Femur (tissue), 1 donor: ENCODE measurements around the gene LRP1B.

Experiments
- DNase-seq: peaks from one replicate; pipeline ENCODE4 v3.0.0-alpha.2; 2017

The LRP1B gene

DNA sequence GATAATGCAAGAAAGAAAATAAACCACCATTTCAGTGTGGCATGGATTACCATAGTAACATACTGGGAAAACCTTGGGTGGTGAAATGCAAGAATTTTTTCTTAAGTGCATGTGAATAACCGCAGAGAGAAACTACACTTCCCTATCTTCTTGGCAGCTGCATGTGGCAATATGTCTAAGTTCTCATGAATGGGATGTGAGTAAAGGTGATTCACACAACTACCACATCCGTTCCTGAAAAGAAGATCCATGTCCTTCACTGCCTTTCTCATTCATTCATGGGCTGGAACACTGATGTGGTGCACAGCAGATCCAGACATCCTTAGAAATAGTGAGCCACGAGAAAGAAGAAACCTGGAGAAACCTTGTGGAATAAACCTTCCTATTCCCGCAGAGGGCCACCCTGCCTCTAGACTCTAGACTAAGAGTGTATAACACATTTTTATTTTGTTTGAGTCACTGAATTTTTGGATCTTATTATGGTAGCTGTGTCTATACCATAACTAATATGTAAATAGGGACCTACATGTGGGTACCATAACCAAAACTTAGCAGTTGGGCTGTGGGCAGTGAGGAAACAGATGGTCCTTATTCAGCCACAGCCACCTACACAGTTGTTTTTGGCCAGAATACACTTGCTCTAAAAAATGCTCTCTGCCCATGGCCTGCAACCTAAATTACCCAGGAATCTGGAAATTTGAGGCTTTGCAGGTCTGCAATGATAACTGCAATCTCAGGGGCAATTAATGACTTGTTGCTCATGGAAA is 573.3 kb downstream of the LRP1B start:
- no peak for DNase-seq

DNA sequence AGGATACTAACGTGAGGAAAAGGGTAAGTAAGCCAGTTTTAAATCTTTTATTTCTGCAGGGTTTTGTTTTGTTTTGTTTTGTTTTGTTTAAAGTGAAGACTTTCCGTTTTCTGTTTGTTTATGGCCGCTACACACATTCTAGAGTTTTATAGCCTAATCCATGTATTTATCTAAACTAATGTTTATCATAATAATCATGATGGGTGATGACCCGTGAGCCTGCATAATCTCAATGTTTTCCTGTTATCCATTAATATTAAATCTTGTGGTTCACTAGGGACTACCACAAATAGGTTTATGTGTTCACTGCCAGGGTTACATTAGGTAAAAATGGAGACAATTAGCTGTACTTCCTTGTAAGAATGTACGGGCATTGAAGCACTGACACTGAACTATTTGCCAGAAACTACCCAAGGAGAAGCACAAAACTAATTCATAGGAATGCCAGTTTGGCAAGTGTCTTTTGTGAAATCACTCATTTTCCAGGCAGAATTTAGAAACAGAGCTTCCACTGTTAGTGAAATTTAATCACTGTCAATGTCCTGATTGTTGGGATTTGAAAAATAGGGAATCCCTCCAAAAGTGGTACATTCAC is 574.8 kb downstream of the LRP1B start:
- no peak for DNase-seq

DNA sequence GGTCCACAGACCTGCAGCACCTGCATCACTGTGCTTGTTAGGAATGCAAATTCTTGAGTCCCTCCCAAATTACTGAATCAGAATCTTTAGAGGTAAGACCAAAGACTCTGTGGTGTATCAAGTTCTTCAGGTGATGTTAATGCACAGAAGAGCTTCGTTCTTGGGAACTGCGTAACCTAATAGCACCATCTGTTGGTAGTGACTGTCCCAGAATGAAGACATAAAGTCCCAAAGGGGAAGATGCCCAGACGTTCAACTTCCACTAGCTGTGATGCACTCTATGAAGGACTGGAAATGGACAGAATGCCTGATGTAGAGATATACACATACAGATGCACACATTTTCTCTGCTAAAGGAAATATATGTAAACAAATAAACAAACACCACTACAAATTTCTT is 576.0 kb downstream of the LRP1B start:
- DNase-seq: no peak

DNA sequence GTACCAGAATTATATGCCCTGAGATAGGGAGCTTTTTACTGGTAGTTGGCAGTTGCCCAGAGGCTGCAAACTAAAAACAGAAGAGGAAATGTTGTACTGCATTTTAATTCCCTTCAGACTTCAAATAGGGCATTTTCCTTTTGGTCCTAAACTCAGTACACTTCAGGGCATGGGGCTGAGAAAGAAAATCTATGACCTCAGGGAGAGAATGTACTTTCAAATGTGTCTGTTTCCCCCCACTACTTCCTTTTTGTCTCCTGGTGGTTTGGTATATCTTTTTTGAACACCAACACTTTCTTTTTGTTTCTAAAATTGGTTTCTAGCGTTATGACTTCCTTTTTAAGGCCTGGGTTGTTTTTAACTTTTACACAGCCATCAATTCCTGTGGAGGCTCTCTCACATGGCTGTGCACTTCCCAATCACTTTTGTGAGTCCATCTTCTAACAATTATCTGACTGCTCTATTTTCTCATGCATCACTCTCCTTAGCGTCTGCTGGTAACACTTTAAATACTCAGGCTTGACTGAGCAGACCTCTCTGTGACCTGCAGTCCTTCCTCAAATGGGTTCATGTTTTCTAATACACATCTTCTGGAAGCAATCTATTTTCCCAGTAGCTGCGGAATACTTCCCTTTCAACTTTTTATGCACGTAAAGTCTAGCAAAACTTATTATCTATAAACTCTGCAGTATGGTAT is 596.0 kb downstream of the LRP1B start:
- DNase-seq: no peak

DNA sequence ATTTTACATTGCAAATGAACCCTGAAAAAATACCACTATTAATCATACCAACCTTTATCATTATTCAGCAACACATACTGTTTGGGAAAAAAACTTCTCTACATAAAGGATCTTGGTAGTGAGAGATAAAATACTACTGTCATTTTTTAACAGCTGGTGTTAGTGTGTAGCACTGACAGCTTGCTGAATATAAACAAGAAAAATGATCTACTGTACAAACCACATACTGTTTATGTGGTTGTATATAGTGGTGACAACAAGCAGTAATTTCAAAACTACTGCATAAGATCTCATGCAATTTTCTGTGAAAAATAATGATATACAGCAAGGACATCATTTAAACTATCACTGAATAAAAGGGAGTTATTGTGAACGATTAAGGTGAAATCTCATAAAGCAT is 601.2 kb downstream of the LRP1B start:
- DNase-seq: no peak

DNA sequence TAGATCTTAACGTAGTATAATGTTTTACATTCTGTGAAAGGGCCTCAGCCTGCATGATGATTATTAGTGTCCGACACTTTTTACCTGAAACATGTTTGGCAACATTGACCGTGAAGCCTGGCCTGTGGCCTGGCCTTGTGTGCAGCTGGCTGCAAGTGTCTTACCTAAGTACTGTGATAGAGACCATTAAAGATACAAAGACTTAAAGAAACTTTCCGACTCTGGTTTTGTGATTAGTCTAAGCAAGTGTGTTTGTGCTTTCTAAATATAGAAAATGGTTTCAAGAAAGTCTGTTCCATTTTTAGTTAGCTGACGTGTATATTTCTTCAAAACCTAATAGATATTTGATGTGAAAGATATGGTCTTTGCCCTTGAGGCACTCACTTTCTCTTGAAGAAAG is 601.8 kb downstream of the LRP1B start:
- DNase-seq: no peak

DNA sequence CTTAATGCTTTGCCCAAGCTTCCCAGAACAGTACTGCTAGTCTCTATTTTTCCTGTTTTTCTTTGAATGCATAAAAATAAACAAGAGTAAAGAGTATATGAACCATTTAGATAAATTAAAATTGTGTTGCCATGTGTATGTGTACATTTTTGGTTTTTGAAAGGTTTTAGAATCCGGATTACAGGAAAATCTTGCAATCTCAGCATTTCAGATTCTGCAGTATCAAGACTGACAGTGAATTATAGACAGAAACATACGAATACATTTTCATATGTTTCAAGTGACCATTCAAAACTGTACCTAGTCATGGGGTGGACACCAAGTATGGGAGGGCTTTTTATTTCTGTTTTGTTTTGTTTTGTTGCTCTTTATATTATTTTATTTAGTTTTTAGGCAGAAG is 604.1 kb downstream of the LRP1B start:
- no peak for DNase-seq

DNA sequence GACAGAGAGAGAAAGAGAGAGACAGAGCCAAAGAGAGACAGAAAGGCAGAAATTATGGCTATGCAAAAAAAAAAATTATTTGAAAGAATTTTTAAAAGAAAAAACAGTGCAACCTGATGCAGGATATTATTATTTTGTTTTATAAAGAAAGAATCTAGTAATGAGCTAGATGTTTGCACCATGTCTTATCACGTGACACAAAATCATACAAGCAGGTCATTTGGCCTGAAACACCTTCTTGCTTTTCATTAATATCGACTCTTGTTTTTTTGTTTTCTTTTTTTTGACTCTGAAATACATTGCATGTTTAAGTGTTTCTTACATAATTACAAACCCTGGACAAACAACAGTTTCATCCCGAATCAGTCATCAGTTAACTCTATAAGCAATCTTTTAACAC is 606.0 kb downstream of the LRP1B start:
- DNase-seq: no peak

DNA sequence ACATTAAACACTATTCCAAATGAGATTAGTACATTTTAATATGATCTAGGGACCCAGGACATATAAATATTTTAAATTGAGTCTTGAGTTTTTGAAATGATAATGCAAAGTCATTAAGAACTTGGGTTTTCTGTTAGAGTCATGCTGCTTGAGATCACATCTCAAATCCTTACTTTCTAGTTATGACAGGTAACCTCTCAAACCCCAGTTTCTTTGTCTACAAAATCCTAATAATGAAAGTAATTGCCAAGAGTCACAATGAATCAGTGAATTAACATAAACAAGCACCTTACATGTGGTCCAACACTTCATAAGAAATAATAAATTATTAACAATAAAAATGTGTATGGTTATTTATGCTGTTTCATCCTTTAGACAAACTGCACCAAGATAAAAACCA is 607.6 kb downstream of the LRP1B start:
- no peak for DNase-seq

DNA sequence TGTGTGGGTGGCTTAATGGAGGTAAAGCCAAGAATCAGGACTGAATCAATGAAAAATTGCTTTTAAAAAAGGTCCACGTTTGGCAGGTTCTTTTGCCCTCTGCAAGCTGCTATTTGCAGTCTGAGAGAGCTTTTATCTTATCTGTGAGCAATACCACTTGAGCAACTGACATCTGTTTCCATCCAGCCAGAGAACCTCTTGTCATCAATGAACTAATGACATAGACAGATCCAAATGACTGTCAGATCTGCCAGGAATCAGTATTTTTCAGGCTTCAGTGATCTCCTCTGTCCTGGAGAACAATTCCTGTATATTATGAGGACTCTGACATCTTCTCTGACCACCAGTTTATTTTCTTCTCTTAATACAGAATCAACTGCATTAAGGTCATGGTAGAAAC is 608.1 kb downstream of the LRP1B start:
- no peak for DNase-seq

DNA sequence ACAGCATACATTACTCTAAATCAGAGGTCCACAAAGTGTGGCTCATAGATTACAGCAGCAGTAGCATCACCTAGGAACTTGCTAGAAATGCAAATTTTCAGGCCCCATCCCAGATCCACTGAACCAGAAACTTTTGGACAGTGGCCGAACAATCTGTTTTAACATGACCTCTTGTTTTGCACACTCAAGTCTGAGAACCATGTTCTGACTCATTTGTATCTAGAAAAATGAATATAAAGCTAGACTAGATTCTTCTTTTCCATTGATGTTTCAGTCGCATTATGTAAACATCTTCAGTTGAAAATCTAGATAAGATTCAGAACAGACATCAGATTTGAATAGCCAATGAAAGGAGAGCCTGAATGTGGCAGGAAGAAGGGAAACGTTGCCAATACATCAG is 608.8 kb downstream of the LRP1B start:
- DNase-seq: no peak

DNA sequence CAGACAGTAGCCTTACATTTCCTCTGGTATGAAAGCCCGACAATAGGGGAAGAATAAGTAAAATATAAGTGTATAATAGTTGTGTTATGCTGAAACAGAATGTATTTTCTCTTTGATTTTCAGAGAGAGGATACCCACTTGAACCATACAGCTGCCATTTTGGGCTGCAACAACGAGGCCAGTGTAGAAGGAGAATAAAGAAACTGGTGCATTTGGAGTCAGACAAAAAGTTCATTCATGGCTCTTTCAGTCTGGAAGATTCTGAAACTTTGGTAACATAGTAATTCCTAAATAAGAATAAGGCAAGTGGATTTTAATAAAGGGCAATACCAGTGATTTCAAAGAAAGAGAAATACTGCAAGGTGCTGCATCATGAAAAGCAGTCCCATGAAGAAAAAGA is 610.9 kb downstream of the LRP1B start:
- no peak for DNase-seq

DNA sequence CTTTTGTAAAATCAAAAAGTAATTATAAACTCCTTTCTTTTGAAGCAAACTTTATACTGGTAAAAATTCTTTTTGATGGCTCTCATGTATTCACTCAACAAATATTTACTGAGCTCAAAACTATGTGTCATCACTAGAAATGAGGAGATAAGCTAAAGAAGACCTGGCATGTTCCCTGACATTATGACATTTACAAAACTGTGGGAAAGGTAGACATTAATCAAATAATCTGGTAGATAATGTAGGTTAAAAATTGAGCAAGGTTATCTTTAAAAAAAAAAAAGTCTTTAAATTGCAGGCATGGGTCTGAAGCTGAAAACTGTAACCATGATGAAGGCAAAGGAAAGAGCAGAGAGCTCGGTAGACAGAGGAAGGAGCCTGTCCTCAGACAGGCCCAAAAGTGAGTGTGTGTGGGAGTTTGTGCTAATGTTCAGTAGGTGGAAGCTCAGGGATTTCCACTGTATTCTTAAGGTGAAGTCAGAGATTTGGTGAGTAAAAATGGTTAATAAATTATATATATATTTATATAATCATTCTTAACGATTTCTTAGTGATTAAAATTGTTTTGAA is 612.9 kb downstream of the LRP1B start:
- DNase-seq: no peak

DNA sequence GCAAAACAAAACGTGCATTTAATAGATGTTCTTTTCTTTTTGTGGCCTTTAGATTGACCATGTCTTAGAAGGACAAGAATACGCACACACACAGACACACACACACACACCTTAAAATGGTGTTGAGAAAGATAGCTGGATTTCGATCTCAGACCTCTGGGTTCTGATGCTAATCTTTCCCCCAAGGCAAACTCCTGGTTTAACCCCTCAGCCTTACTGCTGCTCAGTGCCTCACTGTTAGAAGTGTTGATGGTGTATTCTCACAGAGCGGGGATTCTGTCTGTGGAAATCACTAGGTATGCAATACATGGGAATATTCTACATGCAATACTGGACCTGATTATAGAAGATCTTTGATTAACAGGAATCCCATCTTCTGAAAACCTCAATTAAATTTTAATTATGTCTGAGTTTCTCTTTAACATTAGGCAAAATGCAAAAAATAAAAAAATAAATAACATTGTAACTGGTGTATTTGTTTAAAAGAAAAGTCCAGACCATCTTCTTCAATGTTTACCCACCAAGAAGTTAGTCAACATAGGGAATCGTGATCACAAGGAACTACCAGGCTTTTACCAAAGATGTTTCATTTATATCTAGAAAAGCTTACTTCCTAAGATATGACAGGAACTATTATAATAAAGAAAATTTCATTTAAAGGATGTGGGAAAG is 613.5 kb downstream of the LRP1B start:
- no peak for DNase-seq

DNA sequence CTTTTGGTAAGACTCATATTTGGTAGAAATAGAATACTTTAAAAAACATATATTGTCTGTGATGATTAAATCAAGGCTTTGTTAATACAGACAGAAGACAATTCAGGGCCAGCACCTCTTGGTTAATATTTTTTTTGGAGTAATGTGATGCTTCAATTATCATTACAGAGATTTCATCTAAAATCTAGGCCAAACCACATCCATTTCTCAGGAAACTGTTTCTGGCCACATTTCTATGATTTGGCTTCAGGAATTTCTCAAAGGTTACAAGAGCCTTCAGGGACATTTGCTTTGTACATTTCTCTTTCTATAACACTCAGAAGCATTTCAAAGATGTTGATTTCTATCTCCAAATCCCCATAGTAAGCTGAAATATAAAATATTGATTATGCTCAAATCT is 614.9 kb downstream of the LRP1B start:
- no peak for DNase-seq

DNA sequence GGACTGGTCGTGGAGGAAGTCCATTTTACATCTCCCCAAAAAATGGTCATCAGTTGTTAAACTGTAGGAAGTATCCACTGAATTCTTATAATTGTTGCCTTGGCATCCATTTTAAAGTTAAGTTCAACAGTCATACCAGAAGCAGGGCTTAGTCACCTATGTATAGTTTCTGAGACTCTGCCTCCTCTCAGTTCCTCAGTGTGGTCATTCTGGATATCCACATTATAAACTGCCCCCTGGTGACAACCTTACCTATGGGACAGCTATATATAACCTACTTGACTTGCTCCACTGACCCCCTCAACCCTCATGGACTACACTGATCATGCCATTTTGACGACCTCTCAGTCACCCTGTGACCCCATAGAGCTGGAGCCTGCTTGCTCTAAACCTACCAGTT is 617.0 kb downstream of the LRP1B start:
- no peak for DNase-seq

DNA sequence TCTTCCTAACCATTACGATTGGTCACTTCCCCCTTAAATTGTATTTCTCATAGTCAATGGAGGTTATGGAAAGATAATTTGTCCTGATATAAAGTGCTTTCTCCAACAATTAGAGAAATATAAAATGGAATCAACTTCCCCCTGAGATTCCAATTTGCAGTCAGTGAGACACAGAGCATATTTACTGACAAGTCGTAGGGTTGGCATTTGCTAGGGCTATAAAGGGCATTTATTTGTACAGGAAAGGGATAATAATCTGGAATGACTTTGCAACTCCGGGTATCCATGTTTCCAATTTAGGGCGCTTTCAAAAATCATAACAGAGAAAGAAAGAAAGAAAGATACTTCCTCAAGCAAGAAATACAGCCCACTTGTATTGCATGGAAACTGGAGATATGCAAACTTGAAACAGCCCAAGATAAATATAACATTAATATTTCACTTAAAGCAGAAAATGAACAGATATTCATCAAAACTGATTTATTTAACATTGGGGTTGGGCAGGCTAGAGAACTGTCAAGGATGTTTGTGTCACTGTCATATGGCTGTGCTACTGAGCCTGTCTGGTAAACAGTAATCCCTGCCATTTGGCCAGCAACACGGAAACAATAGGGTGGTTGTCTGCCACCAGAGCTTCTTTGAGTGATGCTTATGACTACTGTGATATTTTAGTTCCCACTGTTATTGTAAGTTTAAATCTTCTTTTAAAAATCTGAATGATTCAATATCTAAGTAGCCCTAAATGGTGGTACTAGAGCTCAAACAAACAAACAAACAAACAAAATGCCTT is 621.8 kb downstream of the LRP1B start:
- no peak for DNase-seq

DNA sequence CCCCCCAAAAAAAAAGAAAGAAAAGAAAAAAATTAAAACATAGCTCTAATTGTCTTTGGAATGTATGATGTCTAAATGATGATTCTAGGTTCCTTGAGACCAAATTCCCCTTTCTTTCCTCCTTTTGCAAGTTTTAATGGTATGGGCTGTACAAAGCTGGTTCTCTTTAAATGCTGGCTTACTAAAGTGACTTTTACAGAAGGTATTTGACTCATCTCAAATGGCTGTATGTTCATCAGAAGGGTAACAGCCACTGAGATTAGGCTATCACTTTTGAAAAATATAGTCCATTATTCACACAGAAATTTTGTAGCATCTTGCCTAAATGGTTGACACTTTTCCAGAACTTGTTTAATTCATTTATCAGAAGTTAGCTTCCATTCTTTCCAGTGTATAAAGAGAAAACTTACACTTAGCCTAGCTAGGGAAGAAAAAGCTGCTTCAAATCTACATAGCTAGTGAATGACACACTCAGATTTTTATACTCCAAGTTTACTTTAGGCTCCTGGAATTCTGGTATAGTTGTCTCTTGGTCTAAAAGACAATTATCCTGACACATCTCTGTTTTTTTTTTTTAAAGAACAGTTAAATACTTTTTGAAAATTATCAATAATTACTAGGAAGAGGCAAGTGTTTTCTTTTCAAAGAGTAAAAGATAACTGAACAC is 622.6 kb downstream of the LRP1B start:
- no peak for DNase-seq

DNA sequence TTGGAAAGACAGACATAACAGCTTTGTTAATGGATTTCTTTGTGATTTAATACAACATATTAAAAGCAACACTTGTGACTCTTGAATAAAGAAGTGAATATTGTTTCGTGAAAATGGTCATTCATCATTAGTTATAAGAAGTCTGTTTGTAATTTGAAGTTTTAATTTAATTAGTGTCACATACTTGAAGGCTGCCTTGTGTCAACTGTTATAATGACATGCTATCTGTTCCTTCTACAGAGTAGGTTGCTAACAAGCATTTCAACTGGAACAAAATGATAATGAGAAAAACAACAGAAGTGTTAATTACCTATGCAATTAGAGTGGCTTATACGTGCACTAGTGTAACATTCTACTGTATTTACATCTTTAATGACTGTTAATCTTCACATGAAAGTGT is 624.7 kb downstream of the LRP1B start:
- DNase-seq: no peak

DNA sequence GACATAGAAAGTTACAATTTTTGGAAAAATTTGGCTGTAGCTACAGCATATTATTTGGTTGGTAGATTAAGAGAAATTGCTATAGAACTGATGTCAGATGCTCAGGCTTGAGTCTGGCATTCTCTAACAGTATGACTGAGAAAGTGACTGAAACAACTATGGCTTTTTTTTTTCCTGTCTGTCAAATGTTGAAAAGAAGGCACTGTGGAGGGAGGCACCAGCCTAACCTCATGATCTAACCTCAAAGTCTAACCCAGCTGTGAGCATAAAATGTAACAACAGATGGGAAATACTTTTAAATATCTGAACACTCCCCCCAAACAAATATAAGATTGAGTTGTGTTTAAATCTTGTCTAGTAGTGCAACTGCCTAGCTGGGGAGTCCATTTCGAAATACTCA is 629.1 kb downstream of the LRP1B start:
- DNase-seq: no peak

DNA sequence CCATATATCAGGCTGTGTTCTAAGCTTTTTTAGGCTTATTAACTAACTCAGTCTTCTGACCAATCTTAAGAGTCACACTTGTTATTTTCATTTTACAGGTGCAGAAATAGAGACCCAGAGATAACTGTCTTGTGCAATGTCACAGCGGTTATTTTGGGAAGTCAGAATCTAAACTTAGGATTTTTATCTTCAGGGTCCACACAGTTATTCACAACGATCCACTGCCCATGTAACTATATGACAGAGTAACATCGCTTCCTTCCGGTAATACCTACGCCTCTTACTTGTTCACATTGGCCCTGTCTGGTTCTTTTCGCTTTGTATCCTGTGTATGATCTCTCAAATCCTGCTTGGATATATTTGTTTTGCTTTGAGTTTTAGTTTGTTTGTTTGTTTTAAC is 631.7 kb downstream of the LRP1B start:
- DNase-seq: no peak

DNA sequence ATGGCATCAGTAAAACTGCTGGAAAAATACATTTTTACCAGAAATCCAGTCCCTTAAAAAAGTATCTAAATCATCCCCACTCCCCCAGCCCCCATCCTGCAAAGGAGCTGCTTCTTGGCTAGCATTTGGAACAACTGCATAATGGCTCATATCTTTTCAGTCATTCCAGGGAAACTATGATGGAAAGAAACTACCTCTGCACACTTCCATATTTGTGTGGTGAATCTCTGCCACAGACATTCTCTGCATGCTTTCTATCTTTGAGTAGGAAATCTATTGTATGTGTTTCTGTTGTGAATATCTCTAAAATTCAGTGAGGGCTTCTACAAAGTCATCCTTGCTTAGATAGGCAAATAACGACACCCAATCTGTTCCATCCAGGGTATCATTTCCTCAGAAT is 632.3 kb downstream of the LRP1B start:
- DNase-seq: no peak
